DND-41 (cell line): ENCODE measurements around the gene RAB35.

Source experiments
- ATAC-seq: fragments of 200-7000 bp; cut with Tn5 transposase; 3 replicates; pipeline ENCODE4 v1.9.1; 2021; ENCODE audit warnings: low read depth; ENCODE audit not compliant: insufficient read depth
- DNase-seq: peaks from one replicate; pipeline ENCODE4 v3.0.0-alpha.2; 2020
- H2AFZ ChIP-seq: 2 replicates; pipeline ENCODE4 v1.6.0; 2012; ENCODE audit warnings: low read depth, low read length
- H3K27ac ChIP-seq: 2 replicates; pipeline ENCODE4 v1.5.1; 2012; ENCODE audit warnings: low read length, inconsistent platforms
- H3K27me3 ChIP-seq: fragments of 200-600 bp; sonication (generic); 2 replicates; pipeline ENCODE4 v1.6.0; 2012; ENCODE audit warnings: low read length, mild to moderate bottlenecking, inconsistent platforms; ENCODE audit not compliant: insufficient read depth, poor library complexity
- H3K36me3 ChIP-seq: 2 replicates; pipeline ENCODE4 v1.5.1; 2012; ENCODE audit warnings: low read length, inconsistent platforms; ENCODE audit not compliant: insufficient read depth
- H3K4me1 ChIP-seq: 2 replicates; pipeline ENCODE4 v1.5.1; 2012; ENCODE audit warnings: mild to moderate bottlenecking, low read length; ENCODE audit not compliant: insufficient read depth
- H3K4me2 ChIP-seq: 2 replicates; pipeline ENCODE4 v1.6.0; 2012; ENCODE audit warnings: mild to moderate bottlenecking, moderate library complexity, low read length, inconsistent platforms; ENCODE audit not compliant: insufficient read depth
- H3K4me3 ChIP-seq, 2 experiments: fragments of 200-600 bp in 1 of 2; shearing (Covaris generic) in 1 of 2; 2 replicates each; pipeline ENCODE4 v1.5.1; 2012 to 2016; ENCODE audit warnings: inconsistent platforms in 2 of 2, low read length in 2 of 2, mild to moderate bottlenecking in 2 of 2, low read depth in 1 of 2, moderate library complexity in 1 of 2
- H3K79me2 ChIP-seq: 2 replicates; pipeline ENCODE4 v1.6.0; 2012; ENCODE audit warnings: low read length, inconsistent platforms; ENCODE audit not compliant: insufficient read depth
- H3K9ac ChIP-seq: 2 replicates; pipeline ENCODE4 v1.6.0; 2012; ENCODE audit warnings: low read depth, mild to moderate bottlenecking, inconsistent platforms, low read length, moderate library complexity
- H3K9me3 ChIP-seq: 2 replicates; pipeline ENCODE4 v1.5.1; 2012; ENCODE audit warnings: low read length, moderate library complexity, mild to moderate bottlenecking, inconsistent platforms; ENCODE audit not compliant: insufficient read depth, severe bottlenecking
- H4K20me1 ChIP-seq: 2 replicates; pipeline ENCODE4 v1.6.0; 2012; ENCODE audit warnings: low read length; ENCODE audit not compliant: insufficient read depth
- CTCF ChIP-seq: IDR thresholded peaks from 2 replicates; pipeline ENCODE4 v1.5.1; 2012; ENCODE audit warnings: borderline replicate concordance, low read length, moderate library complexity, mild to moderate bottlenecking; ENCODE audit not compliant: poor library complexity, severe bottlenecking; ENCODE audit errors: extremely low read depth
- EZH2 ChIP-seq: IDR thresholded peaks from 3 replicates; pipeline ENCODE4 v1.6.1; 2012; ENCODE audit warnings: borderline replicate concordance, low read depth, mild to moderate bottlenecking, moderate library complexity, low read length, inconsistent platforms; ENCODE audit not compliant: severe bottlenecking

The RAB35 gene

GRCh38 chr12:120066341-120066740 is 50.2 kb downstream of the RAB35 start:
- Histone ChIP-seq H3K27ac (no peak overlapping the region), H3K36me3 (no peaks in the 10 kb centered on the region), H4K20me1 (no peaks in the 10 kb centered on the region)

GRCh38 chr12:120065472-120065871 is 51.1 kb downstream of the RAB35 start:
- no peaks in the 10 kb centered on the region for H3K27me3 ChIP-seq
- DNase-seq: no peak

More at GRCh38 chr12:120066341-120066740, 50.2 kb downstream of the RAB35 start:
- TF ChIP-seq EZH2: no peak
- no peak for TF ChIP-seq CTCF
- no peaks in the 10 kb centered on the region for H3K27me3 ChIP-seq
- ATAC-seq (no peak), DNase-seq (no peak)
- no peaks in the 10 kb centered on the region for H3K4me1 ChIP-seq
- no peaks in the 10 kb centered on the region for H3K79me2 ChIP-seq
- no peaks in the 10 kb centered on the region for H3K9me3 ChIP-seq
- H3K4me3 ChIP-seq: no peak overlapping the region
- H2AFZ ChIP-seq: no peak overlapping the region
- H3K4me2 ChIP-seq: no peak overlapping the region
- H3K9ac ChIP-seq: no peak overlapping the region

GRCh38 chr12:120064054-120064940 is 52.3 kb downstream of the RAB35 start:
- H4K20me1 ChIP-seq: no peaks in the 10 kb centered on the region
- ATAC-seq (no peak), DNase-seq (no peak)
- H3K79me2 ChIP-seq: no peaks in the 10 kb centered on the region
- H3K4me1 ChIP-seq: no peaks in the 10 kb centered on the region
- no peak overlapping the region for H3K4me3 ChIP-seq
- no peak overlapping the region for H3K9ac ChIP-seq
- no peak for TF ChIP-seq CTCF
- no peaks in the 10 kb centered on the region for H3K9me3 ChIP-seq
- H3K27me3 ChIP-seq: no peaks in the 10 kb centered on the region
- no peaks in the 10 kb centered on the region for H3K36me3 ChIP-seq
- no peak overlapping the region for H2AFZ ChIP-seq
- H3K27ac ChIP-seq: no peak overlapping the region
- no peak overlapping the region for H3K4me2 ChIP-seq

More at GRCh38 chr12:120065472-120065871, 51.1 kb downstream of the RAB35 start:
- no peak overlapping the region for H3K4me2 ChIP-seq
- no peaks in the 10 kb centered on the region for H3K36me3 ChIP-seq
- no peaks in the 10 kb centered on the region for H3K9me3 ChIP-seq
- no peak for ATAC-seq
- no peaks in the 10 kb centered on the region for H3K4me1 ChIP-seq
- H3K4me3 ChIP-seq: no peak overlapping the region
- no peak overlapping the region for H2AFZ ChIP-seq
- H3K27ac ChIP-seq: no peak overlapping the region
- H3K9ac ChIP-seq: no peak overlapping the region
- H3K79me2 ChIP-seq: no peaks in the 10 kb centered on the region
- TF ChIP-seq CTCF (no peak), EZH2 (no peak)
- no peaks in the 10 kb centered on the region for H4K20me1 ChIP-seq
